ENCODE results near the gene UGT1A9.

The UGT1A9 gene

DNA sequence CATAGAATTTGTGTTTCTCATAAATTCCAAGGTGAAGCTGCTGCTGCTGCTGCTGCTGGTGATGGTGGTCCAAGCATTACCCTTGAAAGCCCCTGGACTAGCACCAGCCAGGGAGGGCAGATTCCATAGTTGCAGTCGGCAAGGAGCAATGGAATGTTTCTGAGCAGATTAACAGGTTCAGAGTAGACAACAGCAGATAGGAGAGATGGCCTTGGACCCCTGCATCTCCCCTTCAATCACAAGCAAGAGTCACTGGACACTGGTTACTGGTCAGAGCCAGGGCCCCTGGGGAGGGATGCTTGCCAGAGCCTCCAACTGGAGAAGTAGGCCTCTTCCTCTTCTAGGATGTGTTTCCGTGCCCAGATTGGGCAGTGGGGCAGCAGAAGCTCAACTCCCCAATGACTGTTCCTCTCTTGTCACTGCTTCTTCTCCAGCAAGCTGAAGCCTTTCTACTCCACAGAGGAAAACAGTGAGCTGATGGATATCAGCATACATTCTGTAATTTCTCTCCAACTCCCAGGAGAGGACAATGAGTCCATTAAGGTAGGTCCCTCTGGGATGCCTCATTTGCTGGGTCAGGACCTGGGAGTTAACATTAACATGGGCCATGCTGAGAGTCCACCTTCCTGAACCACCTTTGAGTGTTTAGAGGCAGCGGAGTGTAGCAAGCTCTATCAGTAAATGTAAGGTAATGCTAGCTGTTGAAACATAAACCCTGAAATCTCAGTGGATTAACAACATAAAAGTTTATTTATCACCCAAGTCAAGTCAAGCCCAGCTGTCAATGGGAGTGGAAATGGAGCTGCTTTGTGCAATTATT lies 141.7 kb downstream of the UGT1A9 start:
- H3K9ac ChIP-seq, result no peak overlapping the region
- H3K9me3 ChIP-seq, result no peaks in the 10 kb centered on the region
- peaks cover 20% of the 10 kb centered on the region for H3K4me1 ChIP-seq
- H3K27ac ChIP-seq, result no peak overlapping the region
- no peak for TF ChIP-seq Cebpa-rat (IDR thresholded peaks at IDR 0.05)
- H3K36me3 ChIP-seq, result no peaks in the 10 kb centered on the region
- H3K27me3 ChIP-seq, result no peaks in the 10 kb centered on the region
- no peak overlapping the region for H3K4me2 ChIP-seq
- no peaks in the 10 kb centered on the region for H4K20me1 ChIP-seq
- no peak overlapping the region for H3K4me3 ChIP-seq

DNA sequence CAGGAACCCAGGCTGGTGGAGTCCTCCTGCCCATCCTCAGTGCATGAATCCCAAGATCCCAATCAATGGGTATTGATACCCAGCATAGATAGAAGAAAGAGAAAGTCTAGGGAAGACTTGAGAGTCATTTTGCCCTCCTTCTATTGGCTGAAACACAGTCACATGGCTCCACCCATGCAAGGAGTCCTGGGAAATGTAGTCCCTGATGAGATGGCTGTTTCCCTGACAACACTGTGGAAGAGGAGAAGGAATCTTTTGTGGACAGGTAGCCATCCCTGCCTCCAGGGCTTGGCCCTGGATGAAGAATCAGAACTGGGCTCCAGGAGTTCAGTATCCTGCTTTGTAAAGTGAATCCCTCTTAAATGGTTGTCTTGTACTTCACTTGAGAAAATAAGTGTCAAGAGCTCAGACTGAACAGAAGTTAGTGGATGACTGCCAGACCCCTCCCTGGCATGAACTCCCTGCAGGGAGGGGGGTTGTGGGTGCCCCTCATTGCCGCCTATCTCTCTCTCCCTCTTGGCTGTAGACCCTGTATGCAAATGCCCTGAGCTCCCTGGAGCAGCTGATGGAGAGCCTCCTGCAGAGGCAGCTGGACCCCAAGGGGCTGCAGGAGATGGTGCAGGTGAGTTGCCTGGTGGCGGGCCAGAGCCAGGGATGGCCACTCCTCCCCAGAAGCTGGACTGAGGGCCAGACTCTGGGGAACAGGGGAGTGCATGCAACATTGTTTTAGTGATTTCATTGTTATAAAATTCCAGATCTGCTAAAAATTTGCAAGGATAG lies 142.5 kb downstream of the UGT1A9 start:
- TF ChIP-seq Cebpa-rat (IDR thresholded peaks at IDR 0.05), result no peak
- no peak overlapping the region for H3K9ac ChIP-seq
- H3K4me1 ChIP-seq, result peaks cover 20% of the 10 kb centered on the region
- H4K20me1 ChIP-seq, result no peaks in the 10 kb centered on the region
- H3K27me3 ChIP-seq, result no peaks in the 10 kb centered on the region
- no peak overlapping the region for H3K4me2 ChIP-seq
- H3K4me3 ChIP-seq, result no peak overlapping the region
- H3K36me3 ChIP-seq, result no peaks in the 10 kb centered on the region
- no peak overlapping the region for H3K27ac ChIP-seq
- H3K9me3 ChIP-seq, result no peaks in the 10 kb centered on the region

DNA sequence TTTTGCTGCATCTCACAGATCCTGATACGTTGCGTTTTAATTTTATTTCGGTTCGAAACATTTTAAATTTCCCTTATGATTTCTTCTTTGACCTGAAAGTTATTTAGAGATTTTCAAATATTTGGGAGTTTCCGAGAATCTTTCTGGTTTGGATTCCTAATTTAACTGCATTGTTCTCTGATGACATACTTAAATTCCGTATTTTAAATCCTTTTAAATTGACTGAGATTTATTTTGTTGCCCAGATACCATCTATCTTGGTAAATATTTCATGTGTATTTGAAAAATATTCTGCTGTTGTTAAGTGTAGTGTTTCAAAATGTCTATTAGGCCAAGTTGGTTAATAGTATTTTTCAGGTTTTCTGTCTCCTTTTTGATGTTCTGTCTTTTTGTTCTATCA lies 144.2 kb downstream of the UGT1A9 start:
- Histone ChIP-seq H3K9me3 (no peaks in the 10 kb centered on the region), H3K27me3 (no peaks in the 10 kb centered on the region), H3K27ac (no peak overlapping the region), H3K4me2 (no peak overlapping the region), H3K4me1 (peaks cover 20% of the 10 kb centered on the region), H3K36me3 (no peaks in the 10 kb centered on the region), H3K4me3 (no peak overlapping the region), H4K20me1 (no peaks in the 10 kb centered on the region), H3K9ac (no peak overlapping the region)
- TF ChIP-seq Cebpa-rat (IDR thresholded peaks at IDR 0.05), result no peak

DNA sequence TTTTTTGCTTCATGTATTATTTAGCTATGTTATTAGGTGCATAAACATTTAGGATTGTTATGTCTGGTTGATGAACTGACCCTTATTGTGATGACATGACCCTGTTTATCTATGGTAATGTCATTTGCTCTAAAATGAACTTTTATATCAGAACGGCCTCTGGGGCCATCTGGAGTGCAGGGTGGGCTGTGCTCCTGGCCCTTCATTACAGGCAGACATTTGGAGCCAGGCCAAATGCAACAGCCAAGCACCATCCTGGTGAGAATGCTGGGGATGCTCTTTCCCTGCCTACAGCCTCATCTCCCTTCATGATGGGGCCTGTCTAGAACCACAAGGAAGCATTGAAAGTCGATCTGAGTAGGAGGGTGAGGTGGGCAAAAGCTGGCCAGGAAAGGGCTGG lies 144.6 kb downstream of the UGT1A9 start:
- peaks cover 20% of the 10 kb centered on the region for H3K4me1 ChIP-seq
- H3K4me3 ChIP-seq, result no peak overlapping the region
- no peaks in the 10 kb centered on the region for H4K20me1 ChIP-seq
- 0 out of 2 replicates have a peak overlapping the region, but pooled peaks have one; percentile 57 for H3K9ac ChIP-seq
- H3K36me3 ChIP-seq, result no peaks in the 10 kb centered on the region
- H3K27me3 ChIP-seq, result no peaks in the 10 kb centered on the region
- peak overlapping the region; percentile 72 for H3K4me2 ChIP-seq
- H3K27ac ChIP-seq, result no peak overlapping the region
- no peak for TF ChIP-seq Cebpa-rat (IDR thresholded peaks at IDR 0.05)
- H3K9me3 ChIP-seq, result no peaks in the 10 kb centered on the region

DNA sequence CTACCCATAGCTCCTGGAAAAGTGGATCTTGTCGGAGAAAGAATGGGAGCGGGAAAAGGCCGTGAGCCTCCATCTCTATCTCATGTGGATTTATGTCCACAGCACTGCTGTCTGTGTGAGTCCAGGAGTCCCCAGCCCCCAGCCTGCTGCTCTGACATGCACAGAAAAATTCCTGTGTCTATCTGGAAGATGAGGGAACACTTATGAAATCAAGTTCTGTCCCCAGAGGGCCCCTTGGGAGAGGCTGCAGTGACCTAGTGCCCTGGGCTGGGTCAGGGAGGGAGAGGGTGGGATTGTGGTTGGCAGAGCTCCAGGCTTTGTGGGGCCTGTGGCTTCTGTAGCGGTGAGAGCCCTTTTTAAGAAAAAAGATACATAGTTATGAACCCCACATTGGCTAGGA lies 145.1 kb downstream of the UGT1A9 start:
- Histone ChIP-seq H3K27me3 (no peaks in the 10 kb centered on the region), H3K4me2 (peak overlapping the region; percentile 72), H3K4me3 (no peak overlapping the region), H3K27ac (no peak overlapping the region), H3K4me1 (peaks cover 20% of the 10 kb centered on the region), H3K9ac (0 out of 2 replicates have a peak overlapping the region, but pooled peaks have one; percentile 57), H4K20me1 (no peaks in the 10 kb centered on the region), H3K36me3 (no peaks in the 10 kb centered on the region), H3K9me3 (no peaks in the 10 kb centered on the region)
- no peak for TF ChIP-seq Cebpa-rat (IDR thresholded peaks at IDR 0.05)

DNA sequence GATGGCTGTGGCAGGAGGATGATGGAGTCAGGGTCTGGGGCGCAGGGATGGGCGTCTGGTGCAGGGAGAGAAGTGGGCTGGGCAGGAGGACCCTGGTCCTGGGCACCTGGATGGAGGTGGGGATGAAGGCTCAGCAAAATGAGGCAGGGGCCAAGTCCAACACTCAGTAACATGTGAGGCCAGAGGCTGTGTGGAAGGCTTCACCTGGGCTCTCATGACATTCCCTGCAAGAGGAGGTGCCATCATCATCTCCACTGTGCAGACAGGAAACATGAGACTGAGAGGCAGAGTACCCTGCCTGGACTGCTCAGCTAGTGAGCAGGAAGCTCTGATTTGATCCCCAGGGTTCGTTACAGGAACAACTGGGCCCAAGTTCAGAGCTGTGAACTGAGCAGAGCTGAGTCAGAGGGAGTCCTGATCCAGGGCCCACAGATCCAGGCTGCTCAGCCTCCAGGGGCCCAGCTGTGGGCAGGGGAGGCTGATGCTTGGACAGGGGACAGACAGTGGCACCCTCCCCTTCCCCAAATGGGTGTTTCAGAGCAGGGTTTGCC lies 145.7 kb downstream of the UGT1A9 start:
- TF ChIP-seq Cebpa-rat (IDR thresholded peaks at IDR 0.05), result no peak
- Histone ChIP-seq H3K4me2 (peak overlapping the region; percentile 72), H3K9ac (peak overlapping the region; percentile 57; the same call in 1 of the 2 replicates)

DNA sequence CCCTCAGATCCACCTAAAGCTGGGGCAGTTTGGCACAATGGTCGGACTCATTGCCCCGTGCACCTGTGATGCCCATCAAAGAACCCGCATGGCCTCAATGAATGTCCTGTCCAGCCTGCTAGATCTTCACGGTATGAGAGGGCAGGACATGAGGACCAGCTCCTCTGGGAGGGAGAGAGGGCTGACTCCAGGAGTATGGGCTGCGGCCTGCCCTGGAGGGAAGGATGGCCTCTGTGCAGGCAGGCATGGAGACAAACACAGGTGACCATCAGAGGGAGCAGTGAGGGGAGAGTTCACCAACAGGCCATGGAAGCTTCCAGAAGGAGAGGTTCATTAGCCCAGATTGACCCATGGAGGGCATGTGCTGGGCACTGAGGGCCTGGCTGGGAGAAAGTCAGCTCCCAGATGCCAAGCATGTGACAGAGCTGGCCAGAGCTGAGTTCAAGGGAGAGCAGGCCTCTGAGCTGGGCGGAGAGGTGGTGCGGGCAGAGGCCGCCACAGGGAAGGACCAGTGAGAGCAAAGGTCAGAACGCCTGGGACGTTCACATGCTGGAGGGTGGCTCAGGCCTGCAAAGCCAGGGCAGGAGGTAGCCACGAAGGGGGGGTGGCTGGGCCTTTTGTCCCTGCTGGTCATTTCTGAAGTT lies 146.4 kb downstream of the UGT1A9 start:
- TF ChIP-seq Cebpa-rat (IDR thresholded peaks at IDR 0.05), result no peak
- peak overlapping the region; percentile 72 for H3K4me2 ChIP-seq
- H3K9ac ChIP-seq, result peak overlapping the region; percentile 57; the same call in 1 of the 2 replicates

More for the DNA sequence above, 145.7 kb downstream of the UGT1A9 start:
- Histone ChIP-seq H3K9me3 (no peaks in the 10 kb centered on the region), H3K4me3 (no peak overlapping the region), H3K4me1 (peaks cover 22% of the 10 kb centered on the region), H3K36me3 (no peaks in the 10 kb centered on the region), H3K27me3 (no peaks in the 10 kb centered on the region), H4K20me1 (no peaks in the 10 kb centered on the region), H3K27ac (peak overlapping the region; percentile 40; the same call in 1 of the 2 replicates)

DNA sequence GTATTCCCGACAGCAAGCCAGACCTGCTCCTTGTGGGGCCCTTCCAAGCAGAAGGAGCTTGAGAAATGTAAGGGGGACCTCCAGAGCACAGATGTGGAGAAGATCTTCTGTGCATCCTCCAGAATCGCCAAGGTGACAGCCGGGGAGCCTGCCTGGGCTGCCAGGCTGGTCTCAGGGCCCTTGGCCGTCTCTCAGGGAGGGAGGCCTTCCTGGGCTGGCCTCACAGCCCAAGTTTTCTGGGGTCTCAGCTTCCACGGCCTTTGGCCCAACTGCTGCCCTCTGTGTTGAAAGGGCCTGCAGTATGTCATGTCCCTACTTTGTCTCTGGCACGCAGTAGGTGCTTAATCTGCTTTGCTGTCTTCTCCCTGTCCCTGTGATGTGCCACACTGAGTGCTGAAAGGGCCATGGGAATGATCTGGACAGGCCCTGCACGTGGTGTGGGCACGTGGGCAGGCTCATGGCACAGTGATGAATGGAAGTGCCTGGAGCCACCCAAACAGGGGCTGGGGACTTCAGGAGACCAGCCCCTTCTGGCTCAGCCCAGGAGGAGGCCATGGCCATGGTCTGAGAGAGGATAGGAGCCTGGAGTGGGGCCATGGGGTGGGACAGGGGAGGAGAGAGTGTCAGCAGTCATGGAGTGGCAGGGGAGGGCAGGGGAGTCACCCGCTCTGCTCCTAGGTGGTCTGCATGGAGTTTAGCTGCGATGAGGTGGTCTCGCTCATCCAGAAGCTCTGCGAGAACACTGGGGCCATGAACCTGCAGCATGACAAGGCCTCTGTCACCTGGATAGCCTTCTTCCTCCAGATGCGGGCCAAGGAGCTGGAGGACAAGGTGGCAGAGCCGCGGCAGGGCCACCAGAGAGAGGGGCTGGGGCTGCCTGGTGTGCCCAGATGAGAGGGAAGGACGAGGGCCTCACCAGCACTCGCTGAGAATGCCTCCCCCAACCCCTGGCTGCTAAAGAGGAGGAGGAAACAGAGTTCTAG lies 147.2 kb downstream of the UGT1A9 start:
- Histone ChIP-seq H3K27ac (no peak overlapping the region), H3K4me2 (no peak overlapping the region), H3K36me3 (no peaks in the 10 kb centered on the region), H3K4me1 (peaks cover 37% of the 10 kb centered on the region), H3K9me3 (no peaks in the 10 kb centered on the region), H4K20me1 (no peaks in the 10 kb centered on the region), H3K27me3 (no peaks in the 10 kb centered on the region), H3K4me3 (no peak overlapping the region), H3K9ac (no peak overlapping the region)
- no peak for TF ChIP-seq Cebpa-rat (IDR thresholded peaks at IDR 0.05)

More for the DNA sequence above, 146.4 kb downstream of the UGT1A9 start:
- no peaks in the 10 kb centered on the region for H4K20me1 ChIP-seq
- H3K9me3 ChIP-seq, result no peaks in the 10 kb centered on the region
- H3K4me1 ChIP-seq, result peaks cover 28% of the 10 kb centered on the region
- H3K27ac ChIP-seq, result peak overlapping the region; percentile 40; the same call in 1 of the 2 replicates
- no peaks in the 10 kb centered on the region for H3K27me3 ChIP-seq
- H3K36me3 ChIP-seq, result no peaks in the 10 kb centered on the region
- H3K4me3 ChIP-seq, result no peak overlapping the region
